Astrocyte of the cerebellum (primary cell): Measurements from ENCODE around the gene HSH2D.
"Not testable (repeated sequence)": the region's sequence is repeated elsewhere in the genome, so short reads cannot be mapped to it uniquely, and the experiment has no call there.

Experiments
- DNase-seq: peaks from one replicate; pipeline ENCODE4 v3.0.0-alpha.2; 2011; ENCODE audit warnings: low read depth
- H3K4me3 ChIP-seq: 2 replicates; pipeline ENCODE4 v1.5.1; 2011; ENCODE audit warnings: mild to moderate bottlenecking, low read depth, low read length, moderate library complexity
- in situ Hi-C: cut with HindIII; loops from 2 replicates; pipeline ENCODE4 v1.10.0; 2017; ENCODE audit warnings: low sequenced_read_pairs
- TF ChIP-seq, protein P1 (sequence below): IDR thresholded peaks from 2 replicates; pipeline ENCODE4 v1.5.1; 2012; ENCODE audit warnings: low read length, low read depth, moderate library complexity, mild to moderate bottlenecking; ENCODE audit errors: missing control alignments

HSH2D gene

DNA sequence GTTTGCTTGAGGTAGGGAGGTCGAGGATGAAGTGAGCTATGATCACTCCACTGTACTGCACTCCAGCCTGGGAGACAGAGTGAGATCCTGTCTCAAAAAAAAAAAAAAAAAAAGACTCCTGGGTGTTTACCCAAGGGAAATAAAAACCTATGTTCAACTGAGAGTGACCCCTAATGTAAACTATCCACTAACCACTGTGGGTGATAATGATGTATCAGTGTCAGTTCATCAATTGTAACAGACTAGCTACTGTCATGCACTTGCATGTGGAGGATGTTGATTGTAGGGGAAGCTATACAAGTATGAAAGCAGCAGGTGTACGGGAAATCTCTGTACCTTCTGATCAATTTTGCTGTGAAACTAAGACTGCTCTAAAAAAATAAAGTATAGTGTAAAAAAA, 32.5 kb downstream of the HSH2D start:
- DNase-seq = no peak
- TF ChIP-seq, protein P1, sequence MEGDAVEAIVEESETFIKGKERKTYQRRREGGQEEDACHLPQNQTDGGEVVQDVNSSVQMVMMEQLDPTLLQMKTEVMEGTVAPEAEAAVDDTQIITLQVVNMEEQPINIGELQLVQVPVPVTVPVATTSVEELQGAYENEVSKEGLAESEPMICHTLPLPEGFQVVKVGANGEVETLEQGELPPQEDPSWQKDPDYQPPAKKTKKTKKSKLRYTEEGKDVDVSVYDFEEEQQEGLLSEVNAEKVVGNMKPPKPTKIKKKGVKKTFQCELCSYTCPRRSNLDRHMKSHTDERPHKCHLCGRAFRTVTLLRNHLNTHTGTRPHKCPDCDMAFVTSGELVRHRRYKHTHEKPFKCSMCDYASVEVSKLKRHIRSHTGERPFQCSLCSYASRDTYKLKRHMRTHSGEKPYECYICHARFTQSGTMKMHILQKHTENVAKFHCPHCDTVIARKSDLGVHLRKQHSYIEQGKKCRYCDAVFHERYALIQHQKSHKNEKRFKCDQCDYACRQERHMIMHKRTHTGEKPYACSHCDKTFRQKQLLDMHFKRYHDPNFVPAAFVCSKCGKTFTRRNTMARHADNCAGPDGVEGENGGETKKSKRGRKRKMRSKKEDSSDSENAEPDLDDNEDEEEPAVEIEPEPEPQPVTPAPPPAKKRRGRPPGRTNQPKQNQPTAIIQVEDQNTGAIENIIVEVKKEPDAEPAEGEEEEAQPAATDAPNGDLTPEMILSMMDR = no peak
- H3K4me3 ChIP-seq = no peak overlapping the region
- in situ Hi-C loops = no loop called here

- in situ Hi-C loops, H3K4me3 ChIP-seq, DNase-seq: not testable (repeated sequence)
These were observed 35.4 kb downstream of the HSH2D start for GRCh38 chr19:16178866-16179265.

DNA sequence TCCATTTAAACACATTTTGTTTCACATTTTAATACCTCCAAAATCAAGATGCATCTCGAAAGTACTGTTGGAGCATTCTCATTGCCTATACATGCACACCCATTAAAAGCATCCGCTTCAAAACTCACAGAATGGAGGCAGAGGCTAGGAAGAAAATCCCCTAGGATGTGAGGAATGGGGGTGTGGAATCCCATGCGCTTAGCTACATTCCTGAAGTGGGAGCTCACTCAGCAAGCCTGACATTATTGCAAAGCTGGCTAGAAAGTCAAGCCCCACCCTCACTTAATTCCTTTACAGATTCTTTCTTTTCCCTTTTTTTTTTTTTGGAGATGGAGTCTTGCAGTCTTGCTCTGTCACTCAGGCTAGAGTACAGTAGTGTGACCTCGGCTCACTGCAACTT, 37.1 kb downstream of the HSH2D start:
- H3K4me3 ChIP-seq = no peak overlapping the region
- in situ Hi-C loops = no loop called here
- DNase-seq = no peak
- TF ChIP-seq, protein P1 = no peak

- in situ Hi-C loops = no loop called here
- no peak for DNase-seq
- H3K4me3 ChIP-seq = peak overlapping the region; percentile 83
- TF ChIP-seq, protein P1 = no peak
These were observed 41.2 kb downstream of the HSH2D start for GRCh38 chr19:16184665-16185122.

DNA sequence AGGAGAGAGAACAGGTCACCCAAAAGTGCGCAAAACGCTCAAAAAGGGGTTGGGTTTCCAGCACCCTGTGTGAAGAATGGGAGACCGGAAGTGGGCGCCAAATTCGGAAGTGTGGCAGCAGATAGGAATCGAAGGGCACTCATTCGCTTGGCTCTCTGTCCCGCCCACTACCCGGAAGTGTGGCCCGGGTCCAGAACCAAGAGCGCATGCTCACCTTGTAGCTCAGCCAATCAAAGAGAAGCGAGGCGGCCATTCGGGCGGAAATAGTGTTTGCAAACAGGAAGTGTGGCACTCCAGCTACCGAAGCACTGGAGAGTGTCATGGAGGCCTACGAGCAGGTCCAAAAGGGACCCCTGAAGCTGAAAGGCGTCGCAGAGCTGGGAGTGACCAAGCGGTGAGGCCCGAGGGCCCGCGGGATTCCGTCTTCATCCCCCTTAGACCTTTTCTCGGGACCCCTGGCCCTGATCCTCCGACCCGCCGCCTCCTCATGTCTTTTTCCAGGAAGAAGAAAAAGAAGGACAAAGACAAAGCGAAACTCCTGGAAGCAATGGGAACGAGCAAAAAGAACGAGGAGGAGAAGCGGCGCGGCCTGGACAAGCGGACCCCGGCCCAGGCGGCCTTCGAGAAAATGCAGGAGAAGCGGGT, 41.8 kb downstream of the HSH2D start, which contains the start of gene FAM32A:
Gene FAM32A, plus strand, starts transcription at position 288 of the 645 bp plus-strand sequence. Its CDS starts 33 bp downstream, at position 321.
- peak; percentile 98 for DNase-seq
- in situ Hi-C loops = no loop called here
- H3K4me3 ChIP-seq = peak within 1 kb of the TSS; percentile 83
- TF ChIP-seq, protein P1 = peak; percentile 25

DNA sequence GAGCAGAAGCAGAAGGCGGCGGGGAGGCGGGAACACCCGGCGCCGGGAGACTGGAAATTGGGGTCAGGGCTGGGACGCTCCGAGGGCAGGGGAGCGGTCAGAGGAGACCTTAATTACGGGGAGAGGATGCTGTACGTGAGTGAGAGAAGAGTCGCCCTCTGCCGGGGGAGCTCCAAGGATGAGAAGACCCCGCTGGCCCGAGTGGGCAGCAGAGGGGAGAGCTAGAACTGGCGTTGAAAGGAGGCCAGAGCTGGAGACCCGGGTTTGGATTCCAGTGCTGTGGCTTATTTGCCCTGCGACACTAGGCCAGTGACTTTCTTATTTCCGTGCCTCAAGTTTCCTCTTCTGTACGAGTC, 42.3 kb downstream of the HSH2D start:
- no peak for DNase-seq
- H3K4me3 ChIP-seq = peak overlapping the region; percentile 83
- TF ChIP-seq, protein P1 = peak; percentile 56
- in situ Hi-C loops = no loop called here

DNA sequence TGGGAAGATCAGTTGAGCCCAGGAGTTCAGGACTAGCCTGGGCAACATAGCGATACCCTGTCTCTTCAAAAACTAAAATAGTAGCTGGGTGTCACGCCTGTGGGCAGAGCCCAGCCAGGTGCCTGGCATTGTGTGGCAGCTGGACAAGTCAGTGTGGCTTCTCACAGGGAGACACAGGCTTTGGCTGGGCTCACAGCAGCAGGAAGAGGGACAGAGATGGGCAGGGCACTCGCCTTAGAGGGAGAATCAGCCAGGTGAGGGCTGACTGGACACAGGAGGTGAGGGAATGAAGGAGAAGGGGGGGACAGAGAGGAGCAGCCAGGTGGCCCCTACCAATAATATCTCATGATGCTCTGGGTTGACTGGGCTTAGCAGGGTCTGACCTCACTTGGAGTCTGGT, 45.0 kb downstream of the HSH2D start:
- TF ChIP-seq, protein P1 = no peak
- in situ Hi-C loops = no loop called here

More for the DNA sequence above, 45.0 kb downstream of the HSH2D start:
- DNase-seq = no peak
- H3K4me3 ChIP-seq = no peak overlapping the region
